Activated CD4-positive, CD25-positive, alpha-beta regulatory T cell (primary cell): ENCODE data around the gene FOXP3.

Experiments used
- DNase-seq, 4 experiments: peaks; one replicate each; lab custom pipeline; 2025; lab: John Stamatoyannopoulos, UW

The FOXP3 gene

GRCh38 chrX:49214996-49215526 lies 49.4 kb downstream of the FOXP3 start:
- DNase-seq: no peak

GRCh38 chrX:49214416-49214815 lies 50.1 kb downstream of the FOXP3 start:
- DNase-seq: no peak

GRCh38 chrX:49212861-49213260 lies 51.6 kb downstream of the FOXP3 start:
- no peak for DNase-seq

GRCh38 chrX:49212209-49212608 lies 52.3 kb downstream of the FOXP3 start:
- no peak for DNase-seq

GRCh38 chrX:49211074-49211473 lies 53.4 kb downstream of the FOXP3 start:
- no peak for DNase-seq

GRCh38 chrX:49210406-49210805 lies 54.1 kb downstream of the FOXP3 start:
- no peak for DNase-seq

GRCh38 chrX:49209434-49210251 lies 54.9 kb downstream of the FOXP3 start:
- DNase-seq: no peak

GRCh38 chrX:49208399-49208798 lies 56.1 kb downstream of the FOXP3 start:
- DNase-seq: no peak

GRCh38 chrX:49206543-49206942 lies 58.0 kb downstream of the FOXP3 start:
- DNase-seq: no peak

- DNase-seq: no peak
These were observed 59.1 kb downstream of the FOXP3 start for GRCh38 chrX:49205443-49205842.

- no peak for DNase-seq
These were observed 59.8 kb downstream of the FOXP3 start for GRCh38 chrX:49204709-49205108.

GRCh38 chrX:49204017-49204416 lies 60.5 kb downstream of the FOXP3 start:
- DNase-seq: no peak

- no peak for DNase-seq
These were observed 61.0 kb downstream of the FOXP3 start for GRCh38 chrX:49203536-49203935.

GRCh38 chrX:49202022-49202421 lies 62.5 kb downstream of the FOXP3 start:
- DNase-seq: no peak
